Hepatic stellate cell (primary cell): Measurements from ENCODE around the gene COMT.

Experiments used
- DNase-seq: peaks from one replicate; pipeline ENCODE4 v3.0.0; 2011; ENCODE audit warnings: low spot score

Gene COMT

GRCh38 chr22:19969141-19969928 lies 27.8 kb downstream of the COMT start:
- no peak for DNase-seq

GRCh38 chr22:19970031-19970478 lies 28.5 kb downstream of the COMT start:
- no peak for DNase-seq

GRCh38 chr22:19970479-19971275 lies 29.1 kb downstream of the COMT start:
- DNase-seq = peak; percentile 83

GRCh38 chr22:19971276-19972124 lies 29.9 kb downstream of the COMT start:
- DNase-seq = no peak

- no peak for DNase-seq
Observed at GRCh38 chr22:19972251-19972650, 30.7 kb downstream of the COMT start.

- DNase-seq = no peak
Observed at GRCh38 chr22:19972652-19973550, 31.3 kb downstream of the COMT start.

GRCh38 chr22:19973551-19974267 lies 32.1 kb downstream of the COMT start:
- DNase-seq = no peak

- DNase-seq = peak; percentile 75
Observed at GRCh38 chr22:19974268-19974861, 32.8 kb downstream of the COMT start.

GRCh38 chr22:19974935-19975706 lies 33.5 kb downstream of the COMT start:
- no peak for DNase-seq

- DNase-seq = no peak
Observed at GRCh38 chr22:19975707-19976035, 34.1 kb downstream of the COMT start.

- DNase-seq = no peak
Observed at GRCh38 chr22:19976671-19977070, 35.1 kb downstream of the COMT start.

GRCh38 chr22:19977296-19978243 lies 36.0 kb downstream of the COMT start:
- DNase-seq = no peak

GRCh38 chr22:19978748-19979147 lies 37.2 kb downstream of the COMT start:
- DNase-seq = no peak

- no peak for DNase-seq
Observed at GRCh38 chr22:19979712-19980493, 38.3 kb downstream of the COMT start.

GRCh38 chr22:19980766-19981165 lies 39.2 kb downstream of the COMT start:
- DNase-seq = no peak

GRCh38 chr22:19981171-19981960 lies 39.8 kb downstream of the COMT start:
- no peak for DNase-seq
